NK-92 treated with Interleukin-12 subunit alpha and Interleukin-12 subunit beta, amount 100 ng/mL, for 24 hours (cell line): ENCODE results near the gene ADAMTSL3.
"Not testable (repeated sequence)": the region's sequence is repeated elsewhere in the genome, so short reads cannot be mapped to it uniquely, and the experiment has no call there.

ENCODE experiments used
- DNase-seq: peaks from one replicate; lab custom pipeline; 2025; lab: John Stamatoyannopoulos, UW

Gene ADAMTSL3

DNA sequence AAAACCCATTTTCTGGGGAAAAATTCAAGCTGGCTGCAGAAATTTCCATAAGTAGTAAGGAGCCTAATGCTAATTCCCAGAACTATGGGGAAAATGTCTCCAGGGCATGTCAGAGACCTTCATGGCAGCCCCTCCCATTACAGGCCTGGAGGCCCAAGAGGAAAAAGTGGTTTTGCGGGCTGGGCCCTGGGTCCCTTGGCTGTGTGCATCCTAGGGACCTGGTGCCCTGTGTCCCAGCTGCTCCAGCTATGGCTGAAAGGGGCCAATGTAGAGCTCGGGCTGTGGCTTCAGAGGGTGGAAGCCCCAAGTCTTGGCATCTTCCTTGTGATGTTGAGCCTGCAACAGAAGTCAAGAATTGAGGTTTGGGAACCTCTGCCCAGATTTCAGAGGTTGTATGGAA lies 48.4 kb downstream of the ADAMTSL3 start:
- not testable (repeated sequence) for DNase-seq

DNA sequence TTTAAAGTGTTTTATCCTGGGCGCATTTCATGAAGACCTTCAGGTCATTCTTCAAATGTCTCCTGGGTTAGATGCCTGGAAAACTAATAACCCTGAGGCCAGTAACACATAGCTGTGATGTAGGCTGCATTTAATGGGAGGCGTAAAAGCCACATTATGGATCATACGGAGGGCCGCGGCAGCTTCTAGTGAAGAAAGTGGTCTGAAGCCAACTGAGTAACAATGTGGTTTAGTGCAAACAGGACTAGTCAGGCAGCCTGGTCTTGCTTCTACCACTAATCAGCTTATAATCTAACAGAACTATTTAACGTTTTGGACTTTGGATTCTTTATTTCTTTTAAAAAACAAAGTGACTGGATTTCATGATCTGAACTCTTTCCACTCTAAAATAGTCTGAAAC lies 54.4 kb downstream of the ADAMTSL3 start:
- no peak for DNase-seq

DNA sequence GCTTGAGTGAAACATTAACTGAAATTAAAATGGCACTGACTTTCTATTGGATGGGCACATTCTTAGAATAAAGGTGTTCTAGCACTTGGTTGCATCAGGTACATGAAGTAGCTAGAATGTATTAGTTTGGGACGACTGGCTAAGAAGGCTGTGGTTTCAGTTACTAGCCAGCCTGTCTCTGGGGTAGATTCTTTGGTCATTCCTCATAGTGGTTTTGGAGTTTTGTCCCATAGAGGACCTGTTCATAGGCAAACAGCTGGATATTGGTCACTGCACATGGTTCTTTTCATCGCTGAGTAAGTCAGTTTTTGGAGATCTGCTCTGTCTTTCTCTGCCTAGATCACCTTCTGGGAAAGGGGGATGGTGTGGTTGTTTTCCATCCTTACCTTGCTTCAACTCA lies 55.3 kb downstream of the ADAMTSL3 start:
- DNase-seq, result no peak

DNA sequence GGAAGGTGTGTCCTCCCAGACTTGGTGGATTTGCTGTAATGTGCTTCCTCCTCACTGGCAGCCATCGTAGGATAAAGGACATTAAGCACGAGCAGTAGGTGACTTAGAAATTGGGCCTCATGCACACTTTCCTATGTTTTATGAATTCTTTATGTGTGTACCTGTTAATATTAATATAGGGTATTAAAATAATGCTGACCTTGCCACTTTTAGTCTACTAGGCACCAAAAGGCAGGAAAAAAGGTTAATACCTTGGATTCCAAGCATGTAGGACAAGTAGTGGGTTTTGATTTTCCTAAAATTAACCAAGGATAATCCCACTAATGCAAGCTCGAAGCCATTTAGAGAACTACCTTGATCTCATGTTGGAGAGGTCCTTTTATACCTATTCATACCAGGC lies 55.9 kb downstream of the ADAMTSL3 start:
- no peak for DNase-seq

DNA sequence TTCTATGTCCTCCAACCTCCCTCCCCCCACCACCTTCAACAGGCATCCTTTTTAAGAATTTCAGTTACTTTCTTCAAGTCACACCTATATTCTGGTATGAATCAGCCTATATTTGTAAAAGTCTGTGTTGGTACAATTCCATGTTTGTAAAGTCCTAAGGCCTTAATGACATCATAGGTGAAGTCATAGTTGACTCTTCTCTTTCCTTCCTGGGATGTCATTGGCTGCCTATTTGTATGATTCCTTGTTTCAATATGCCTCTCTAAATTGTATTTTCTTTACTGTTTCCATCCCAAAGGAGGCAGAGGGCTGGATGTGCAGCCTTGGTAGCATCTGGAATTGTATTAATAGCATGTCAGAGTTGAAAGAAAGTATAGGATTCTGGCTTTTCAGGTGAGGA lies 56.5 kb downstream of the ADAMTSL3 start:
- no peak for DNase-seq

DNA sequence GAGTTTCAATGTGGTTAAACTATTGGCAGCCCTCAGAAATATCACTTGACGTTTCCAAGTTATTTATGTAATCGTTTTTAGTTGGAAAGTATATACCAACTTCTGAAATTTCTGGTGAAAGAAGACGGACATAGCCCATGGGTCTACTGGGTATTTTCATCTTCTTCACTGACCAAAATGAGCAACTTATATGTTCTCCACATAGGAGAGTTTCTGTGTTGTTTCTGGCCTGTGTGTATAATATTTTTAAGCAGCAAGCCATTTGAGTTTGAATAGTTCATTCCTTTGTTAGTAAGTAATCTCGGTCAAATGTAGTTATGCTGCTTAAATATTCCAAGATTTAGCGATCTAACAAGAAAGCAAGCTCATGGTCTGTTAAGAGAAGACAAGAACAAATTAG lies 57.3 kb downstream of the ADAMTSL3 start:
- no peak for DNase-seq

DNA sequence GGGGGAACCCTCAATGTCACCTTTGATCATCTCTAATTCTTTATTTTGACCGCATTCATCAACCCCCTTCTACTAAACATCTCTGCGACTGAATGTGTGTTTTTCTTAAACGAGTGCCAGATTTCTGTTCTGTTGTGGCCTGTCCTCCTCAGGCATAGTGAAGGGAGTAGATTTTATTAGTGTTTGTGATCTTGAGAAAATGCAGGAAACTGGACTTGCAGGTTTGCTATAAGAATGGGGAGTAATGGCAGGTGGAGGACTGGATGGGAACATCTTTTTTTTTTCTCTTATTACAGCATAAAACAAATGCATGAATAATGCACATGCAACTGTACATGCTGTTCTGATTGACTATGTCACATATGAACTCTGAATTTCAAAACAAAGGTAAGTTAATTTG lies 59.3 kb downstream of the ADAMTSL3 start:
- no peak for DNase-seq

DNA sequence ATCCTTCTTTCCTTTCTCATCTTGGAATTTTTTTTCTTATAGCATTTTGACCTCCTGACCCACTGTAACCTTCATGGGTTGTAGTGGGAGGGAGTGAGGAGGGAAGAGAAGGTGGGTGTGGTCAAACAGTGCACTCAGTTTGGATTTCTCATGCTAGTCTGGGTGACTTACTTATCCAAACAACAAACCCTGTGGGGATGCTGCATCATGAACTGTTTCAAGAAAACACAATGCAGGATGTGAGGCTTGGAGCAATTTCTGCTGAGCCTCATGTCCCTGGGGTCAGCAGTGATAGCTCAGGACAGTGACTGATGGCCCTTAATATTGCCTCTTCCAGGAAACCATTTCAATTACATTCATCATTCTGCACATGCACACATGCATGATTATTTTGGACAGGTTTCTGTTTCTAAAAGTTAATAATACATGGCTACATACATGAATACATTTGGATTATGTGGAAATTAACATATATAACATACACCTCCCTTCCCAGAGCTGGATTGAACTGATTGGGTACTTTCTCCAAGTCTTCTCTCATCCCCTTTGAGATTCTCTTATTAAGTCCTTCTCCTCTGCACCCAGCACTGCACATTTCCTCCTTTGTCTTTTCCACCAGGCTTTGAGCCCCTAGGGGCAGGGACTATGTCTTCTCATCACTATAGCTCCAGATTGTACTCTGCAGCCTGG lies 61.2 kb downstream of the ADAMTSL3 start:
- no peak for DNase-seq

DNA sequence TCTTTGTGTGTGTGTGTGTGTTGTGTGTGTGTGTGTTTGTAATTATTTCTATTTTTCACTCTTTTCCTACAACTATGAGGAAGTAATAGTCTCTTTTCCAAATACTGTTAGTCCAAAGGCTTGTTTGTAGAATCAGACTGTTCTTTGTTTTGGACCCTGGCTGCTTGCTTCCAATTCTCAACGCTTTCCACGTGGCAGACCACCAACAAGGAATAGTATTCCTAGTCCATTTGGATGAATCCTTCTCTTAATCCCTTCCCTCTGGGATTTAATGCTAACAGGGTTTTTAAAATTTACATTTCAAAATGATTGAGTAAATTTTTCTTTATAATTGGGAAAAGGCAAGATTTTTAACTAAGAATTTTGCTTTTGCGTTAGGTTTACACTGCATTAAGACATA lies 62.7 kb downstream of the ADAMTSL3 start:
- DNase-seq, result no peak

DNA sequence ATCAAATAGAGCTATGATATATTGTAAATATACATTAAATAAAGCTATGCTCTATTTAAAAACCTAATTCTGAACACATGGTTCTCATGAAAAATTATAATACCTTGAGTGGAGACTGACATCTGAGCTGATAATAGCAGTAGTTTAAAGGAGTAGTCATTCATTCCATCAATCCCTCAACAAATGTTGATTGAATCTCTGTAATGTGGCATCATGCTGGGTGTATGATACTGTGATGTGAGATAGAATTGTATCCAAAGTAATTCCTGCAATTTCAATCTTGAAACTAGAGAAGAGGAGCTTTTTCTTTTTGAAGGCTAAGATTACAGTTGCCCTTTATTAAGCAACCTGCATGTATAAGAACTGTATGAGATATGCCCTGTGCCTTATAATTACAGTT lies 63.1 kb downstream of the ADAMTSL3 start:
- DNase-seq, result no peak

DNA sequence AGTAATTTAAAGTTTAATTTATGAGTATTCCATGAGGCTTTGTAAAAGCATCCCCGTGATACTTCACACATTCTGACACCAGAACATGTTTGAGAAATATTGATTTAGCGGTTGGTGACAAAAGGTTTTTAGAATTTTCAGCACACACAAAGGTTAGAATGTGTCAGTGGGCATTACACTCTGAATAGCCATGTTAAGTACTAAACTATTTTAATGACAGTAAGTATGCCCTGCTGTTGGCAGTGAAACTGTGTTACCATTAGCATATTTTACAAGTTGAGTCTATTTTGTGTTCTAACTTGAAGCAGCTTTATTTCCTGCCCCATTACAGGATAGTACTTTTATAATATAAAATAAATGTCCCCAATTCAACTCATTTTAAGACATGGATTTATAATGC lies 66.5 kb downstream of the ADAMTSL3 start:
- DNase-seq, result no peak

DNA sequence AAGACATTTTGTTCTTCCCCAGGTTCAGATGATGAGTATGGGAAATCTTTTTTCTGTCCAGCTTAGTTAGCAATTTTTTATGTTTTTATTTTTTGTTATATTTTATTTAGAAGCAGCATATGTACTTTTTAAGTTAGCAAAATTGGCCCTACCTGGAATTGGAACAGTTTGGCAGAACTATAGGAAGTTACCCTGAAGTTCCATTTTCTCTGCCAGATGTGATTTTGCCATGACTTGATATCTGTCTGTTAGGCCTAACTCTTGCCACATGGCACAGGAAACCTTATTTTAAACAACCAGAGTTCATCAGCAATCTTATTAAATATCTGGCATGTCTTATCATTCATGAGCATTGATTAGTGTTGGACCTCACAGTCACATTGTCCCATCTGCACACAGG lies 67.1 kb downstream of the ADAMTSL3 start:
- no peak for DNase-seq

DNA sequence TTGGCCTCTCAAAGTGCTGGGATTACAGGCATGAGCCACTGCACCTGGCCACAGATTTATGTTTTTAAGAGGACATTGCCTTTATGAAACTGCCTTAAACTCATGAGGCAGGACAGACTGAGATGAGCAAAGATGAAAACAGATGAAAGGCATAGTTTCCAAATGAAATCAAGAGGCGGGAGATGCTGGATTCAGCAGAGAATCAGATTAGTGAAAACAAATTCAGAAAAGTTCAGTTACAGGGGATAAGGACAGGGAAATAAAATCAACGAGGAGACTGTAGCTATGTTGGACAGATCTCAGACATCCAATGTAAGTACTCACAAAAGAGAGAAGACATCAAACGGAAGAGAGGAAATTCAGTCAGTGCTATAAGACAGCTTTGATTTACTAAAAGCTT lies 68.1 kb downstream of the ADAMTSL3 start:
- DNase-seq, result no peak

DNA sequence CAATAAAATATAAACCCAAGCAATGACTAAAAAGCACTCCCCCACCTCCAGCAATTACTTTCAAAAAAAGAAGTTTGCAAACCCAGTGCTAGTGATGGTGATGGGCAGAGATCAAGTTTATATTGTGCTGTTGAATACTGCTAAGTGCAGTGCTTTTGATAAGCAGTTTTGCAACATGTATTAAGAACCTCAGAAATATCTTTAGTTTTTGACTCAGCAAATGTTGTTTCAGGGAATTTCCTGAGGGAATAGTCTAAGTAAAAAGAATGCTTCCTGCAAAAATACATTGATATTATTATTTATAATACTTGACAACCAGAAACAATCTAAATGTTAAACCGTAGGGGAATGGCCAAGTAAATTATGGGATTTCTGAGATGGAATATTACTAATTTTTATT lies 69.3 kb downstream of the ADAMTSL3 start:
- no peak for DNase-seq

DNA sequence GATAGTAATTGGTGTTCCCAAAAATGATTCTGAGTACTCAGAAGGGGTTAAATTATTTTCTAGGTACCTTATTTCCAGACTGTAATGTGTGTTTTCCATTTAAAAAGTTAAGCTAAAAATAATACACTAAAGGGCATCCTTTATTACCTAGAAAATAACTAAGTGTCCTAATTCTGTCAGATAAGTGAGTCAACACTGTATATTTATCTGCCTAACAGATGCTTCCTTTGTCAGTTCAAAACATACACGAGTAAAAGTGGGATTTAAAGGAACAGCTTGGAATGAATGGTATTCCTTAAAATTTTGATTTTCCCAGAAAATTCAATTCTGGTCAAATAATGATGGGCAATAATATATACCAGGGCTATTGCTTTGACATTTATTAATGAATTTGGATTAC lies 78.3 kb downstream of the ADAMTSL3 start:
- DNase-seq, result no peak

DNA sequence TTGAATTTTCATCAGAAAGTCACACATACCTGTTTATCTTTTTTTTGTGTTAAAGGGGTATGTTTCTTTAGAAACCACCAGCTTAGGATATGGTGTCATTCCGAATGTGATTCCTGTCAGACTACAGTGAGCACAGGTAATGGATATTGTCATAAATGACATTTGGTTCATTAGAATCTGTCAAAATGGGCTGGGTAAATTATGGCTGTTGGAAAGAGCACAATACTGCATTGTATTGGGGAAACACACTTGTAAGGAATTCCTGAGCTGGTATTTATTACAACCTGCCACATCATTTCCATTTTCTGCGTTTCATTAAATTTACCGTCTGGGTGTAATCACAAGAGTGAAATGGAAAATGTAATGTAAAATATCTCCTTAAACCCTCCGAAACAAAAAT lies 78.8 kb downstream of the ADAMTSL3 start:
- no peak for DNase-seq

DNA sequence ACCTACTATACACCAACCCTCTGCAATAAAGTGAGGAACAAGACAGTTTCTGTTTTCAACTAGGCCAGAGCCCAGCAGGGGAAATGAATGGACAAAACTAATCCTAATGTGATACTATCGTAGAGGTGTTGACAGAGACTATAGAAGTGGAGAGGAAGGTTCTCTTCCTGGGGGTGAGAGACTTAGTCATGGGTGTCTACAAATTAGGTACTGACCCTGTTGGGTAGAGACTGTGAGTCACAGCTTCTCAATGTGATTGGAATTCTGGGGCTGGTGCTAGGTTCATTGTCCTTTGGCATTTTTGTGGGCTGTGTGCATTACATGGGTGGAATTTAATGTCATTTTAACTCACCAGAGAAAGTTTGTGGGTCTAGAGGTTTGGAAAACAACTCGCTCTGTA lies 79.3 kb downstream of the ADAMTSL3 start:
- no peak for DNase-seq

DNA sequence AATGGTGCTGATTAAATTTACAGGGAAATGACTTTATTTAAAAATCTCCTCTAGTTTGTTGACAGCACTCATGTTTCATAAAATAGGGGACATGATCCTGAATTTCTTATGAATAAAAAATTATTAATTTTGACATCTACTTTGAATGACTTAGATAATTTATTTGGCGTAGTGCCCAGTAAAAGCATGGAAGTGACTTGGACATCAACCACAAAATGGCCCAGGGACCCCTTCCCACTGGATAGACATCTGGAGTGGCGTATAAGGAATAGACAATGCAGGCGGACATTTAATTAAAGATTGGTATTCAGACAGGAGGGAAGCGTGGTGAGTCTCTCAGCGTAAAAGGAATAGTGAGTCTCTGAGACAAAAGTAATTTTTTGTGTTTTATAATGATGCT lies 79.8 kb downstream of the ADAMTSL3 start:
- no peak for DNase-seq

DNA sequence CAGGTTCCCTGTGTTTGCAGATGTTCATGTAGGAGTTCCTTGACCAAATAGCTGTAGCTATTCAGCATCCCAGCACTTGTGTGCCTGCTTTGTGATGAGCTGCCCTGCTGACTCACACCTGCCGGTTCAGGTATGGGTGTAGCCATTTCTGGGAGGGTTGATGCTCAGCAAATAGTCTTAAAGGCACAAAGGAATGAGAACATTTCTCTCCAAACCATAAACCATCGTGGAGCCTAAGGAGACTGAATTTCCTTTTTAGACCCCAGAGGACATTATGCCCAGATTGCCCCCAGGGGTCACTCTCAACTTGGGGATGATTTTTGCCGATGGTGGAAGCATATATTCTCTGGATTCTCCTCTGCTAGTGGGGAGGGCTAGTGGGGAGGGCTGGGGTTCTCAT lies 80.6 kb downstream of the ADAMTSL3 start:
- DNase-seq, result no peak

DNA sequence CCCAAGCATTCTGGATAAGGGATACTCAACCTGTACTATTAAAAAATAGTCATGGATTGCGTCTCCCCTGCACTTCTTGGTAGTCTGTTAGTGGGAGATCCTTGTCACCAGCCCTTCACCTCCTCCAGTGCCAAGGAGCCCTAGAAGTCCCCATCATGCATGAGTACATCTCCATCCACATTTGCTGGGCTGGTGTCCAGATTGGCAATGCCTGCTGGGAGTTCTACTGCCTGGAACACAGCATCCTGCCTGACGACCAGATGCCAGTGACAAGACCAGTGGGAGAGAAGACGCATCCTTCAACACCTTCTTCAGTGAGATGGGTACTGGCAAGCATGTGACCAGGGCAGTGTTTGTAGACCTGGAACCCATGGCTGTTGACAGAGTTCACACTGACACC lies 85.7 kb downstream of the ADAMTSL3 start:
- DNase-seq, result no peak

DNA sequence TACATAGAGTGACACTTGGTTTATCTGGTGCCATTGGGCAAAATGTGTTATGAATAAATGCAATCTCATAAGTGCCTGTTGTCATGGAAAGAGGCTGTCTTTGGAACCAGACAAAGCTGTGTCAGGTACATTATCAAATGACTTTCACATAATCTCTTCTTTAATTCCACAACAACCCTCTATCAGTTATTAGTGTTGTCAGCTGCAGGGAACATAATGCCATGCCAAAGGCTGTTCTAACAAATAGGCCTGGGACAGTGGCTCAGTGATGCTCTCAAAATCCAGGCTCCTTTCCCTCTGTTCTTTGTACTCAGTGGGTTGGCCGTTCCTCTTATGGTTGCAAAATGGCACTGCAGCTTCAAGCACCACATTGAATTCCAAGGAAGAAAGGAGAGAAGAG lies 91.8 kb downstream of the ADAMTSL3 start:
- DNase-seq, result no peak

DNA sequence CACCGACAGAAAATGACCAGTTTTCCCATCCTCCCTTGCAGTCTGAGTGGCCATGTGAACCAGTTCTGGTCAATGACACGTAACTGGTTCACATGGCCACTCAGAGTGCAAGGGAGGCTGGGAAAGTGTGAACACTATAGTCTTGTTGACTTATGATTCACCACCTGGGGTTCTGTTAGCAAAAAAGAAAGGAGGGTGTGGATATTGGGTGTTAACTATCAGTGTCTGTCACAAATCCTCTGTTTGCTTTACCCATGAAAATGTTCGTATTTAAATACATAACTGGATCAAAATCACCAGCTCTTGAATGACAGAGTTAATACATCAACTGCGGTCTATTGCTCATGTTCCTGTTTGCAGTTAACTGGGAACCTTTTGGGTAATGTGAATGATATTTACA lies 92.3 kb downstream of the ADAMTSL3 start:
- no peak for DNase-seq

DNA sequence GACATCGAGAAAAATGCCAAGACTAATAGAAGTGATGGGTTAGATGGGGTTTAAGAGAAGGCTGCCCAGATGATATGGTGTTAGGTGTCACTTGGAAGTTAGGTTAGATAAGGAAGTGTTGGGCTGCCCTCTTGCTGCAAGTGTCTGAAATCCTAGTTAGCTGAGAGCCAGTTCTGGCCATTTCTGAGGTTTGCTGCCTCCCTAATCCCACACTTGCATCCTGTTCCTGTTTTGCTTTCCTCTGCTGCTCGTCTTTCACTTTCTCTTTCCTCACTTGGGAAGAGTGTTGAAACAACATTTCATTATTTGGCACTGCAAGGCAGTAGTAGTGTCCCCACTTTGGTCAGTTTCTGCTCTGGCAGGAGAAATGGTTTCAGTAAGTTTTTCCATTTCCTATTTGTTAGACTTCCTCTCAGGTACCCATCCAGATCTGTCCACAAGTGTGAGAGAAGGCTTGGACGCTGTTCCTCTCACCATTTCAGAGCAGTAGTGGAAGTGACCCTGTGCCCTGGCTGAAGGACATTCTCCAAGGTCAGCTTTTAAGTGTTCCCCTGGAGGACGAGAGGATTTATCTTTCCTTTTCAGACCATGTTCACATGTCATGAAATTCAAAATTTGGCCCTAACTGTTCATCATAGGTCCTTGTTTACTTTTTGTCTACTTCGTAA lies 93.3 kb downstream of the ADAMTSL3 start:
- no peak for DNase-seq

DNA sequence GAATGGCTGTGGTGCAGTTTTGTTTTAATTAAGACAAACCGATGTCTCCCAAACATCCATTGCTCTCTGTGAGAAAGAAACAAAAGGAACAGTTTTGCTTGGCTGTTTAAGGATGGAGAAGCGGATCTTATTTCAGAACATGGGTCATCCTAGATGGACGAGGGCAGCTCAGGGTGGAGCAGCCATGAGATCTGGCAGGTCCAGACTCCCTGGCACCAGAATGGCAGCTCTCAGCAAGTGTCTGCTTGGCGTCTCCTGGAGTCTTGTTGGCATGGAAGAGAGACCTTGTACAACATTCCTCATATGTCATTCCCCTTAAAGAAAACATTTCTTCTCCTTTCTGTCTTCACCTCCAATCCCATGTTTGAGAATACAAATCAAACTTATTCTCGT lies 93.8 kb downstream of the ADAMTSL3 start:
- no peak for DNase-seq
